Ectodermal cell (in vitro differentiated cells): Measurements from ENCODE around the gene ARHGEF1.

ENCODE experiments used
- H3K27ac ChIP-seq: 2 replicates; pipeline ENCODE4 v1.7.0; 2013; ENCODE audit warnings: mild to moderate bottlenecking, low read depth, low read length; ENCODE audit not compliant: insufficient read depth, poor library complexity, severe bottlenecking
- H3K27me3 ChIP-seq: 2 replicates; pipeline ENCODE4 v1.7.0; 2013; ENCODE audit warnings: mild to moderate bottlenecking, low read length; ENCODE audit not compliant: insufficient read depth, control insufficient read depth, poor library complexity, severe bottlenecking
- H3K36me3 ChIP-seq: one replicate; pipeline ENCODE4 v1.7.0; 2013; ENCODE audit warnings: low read length; ENCODE audit not compliant: control insufficient read depth, insufficient read depth
- H3K4me1 ChIP-seq: one replicate; pipeline ENCODE4 v1.7.0; 2013; ENCODE audit warnings: low read length; ENCODE audit not compliant: control insufficient read depth, insufficient read depth
- H3K4me3 ChIP-seq: 2 replicates; pipeline ENCODE4 v1.7.0; 2013; ENCODE audit warnings: low read depth, low read length, control low read depth; ENCODE audit not compliant: insufficient read depth
- H3K9me3 ChIP-seq: 2 replicates; pipeline ENCODE4 v1.7.0; 2013; ENCODE audit warnings: mild to moderate bottlenecking, low read length, moderate library complexity; ENCODE audit not compliant: control insufficient read depth
- WGBS, 2 experiments: methylation state at CpG; one replicate each; pipeline ENCODE4 v1.1.7; 2013; ENCODE audit warnings: missing lambda C conversion rate in 2 of 2; 5-methylcytosine and 5-hydroxymethylcytosine counted together

ARHGEF1 gene

DNA sequence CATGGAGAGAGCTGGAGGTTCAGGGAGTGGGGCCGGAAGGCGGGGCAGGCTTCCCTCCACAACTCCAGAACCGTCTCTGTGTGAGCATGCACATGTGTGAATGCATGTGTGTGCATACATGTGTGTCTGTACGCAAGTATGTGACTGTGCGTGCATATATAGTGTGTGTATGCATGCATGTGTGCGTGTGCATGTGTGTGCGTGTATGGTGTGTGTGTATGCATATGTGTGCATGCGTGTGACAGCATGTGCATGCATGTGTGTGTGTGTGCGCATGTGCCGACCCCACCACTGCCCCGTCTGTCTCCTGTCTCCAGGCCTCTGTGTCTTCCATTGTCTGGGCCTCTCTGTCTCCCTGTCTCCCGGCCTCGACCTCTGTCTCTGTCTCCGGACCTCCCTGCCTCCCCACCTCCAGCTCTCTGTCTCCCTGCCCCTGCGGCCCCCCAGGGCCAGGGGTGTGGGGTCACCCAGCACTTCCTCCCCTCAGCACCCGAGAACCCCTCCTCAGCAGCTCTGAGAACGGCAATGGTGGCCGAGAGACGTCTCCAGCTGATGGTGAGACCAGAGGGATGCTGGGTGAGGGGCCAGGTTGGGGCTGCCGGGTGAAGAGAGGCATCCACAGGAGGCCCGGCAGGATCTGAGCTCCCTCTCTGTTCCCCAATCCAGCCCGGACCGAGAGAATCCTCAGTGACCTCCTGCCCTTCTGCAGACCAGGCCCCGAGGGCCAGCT, 22.5 kb downstream of the ARHGEF1 start:
- H3K27ac ChIP-seq: no peak overlapping the region
- WGBS, 2 experiments: 92% methylated on average over 24 of the region's 24 CpGs
- no peak overlapping the region for H3K4me3 ChIP-seq
- peaks cover 13% of the 10 kb centered on the region for H3K27me3 ChIP-seq
- no peaks in the 10 kb centered on the region for H3K9me3 ChIP-seq
- H3K4me1 ChIP-seq: no peaks in the 10 kb centered on the region
- H3K36me3 ChIP-seq: peaks cover 12% of the 10 kb centered on the region

DNA sequence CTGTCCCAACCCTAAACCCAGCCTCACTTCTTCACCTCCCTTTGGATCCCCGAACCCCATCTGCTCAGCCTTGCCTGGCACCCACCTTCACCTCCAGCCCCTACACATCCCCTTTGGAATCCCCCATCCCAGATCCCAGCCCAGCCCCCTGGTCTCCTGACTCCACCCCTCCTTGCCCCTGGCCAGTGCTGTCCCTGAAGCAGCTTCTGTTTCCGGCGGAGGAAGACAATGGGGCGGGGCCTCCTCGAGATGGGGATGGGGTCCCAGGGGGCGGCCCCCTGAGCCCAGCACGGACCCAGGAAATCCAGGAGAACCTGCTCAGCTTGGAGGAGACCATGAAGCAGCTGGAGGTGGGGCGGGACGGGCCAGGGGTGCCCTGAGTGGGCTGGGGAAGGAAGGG, 23.3 kb downstream of the ARHGEF1 start:
- Histone ChIP-seq H3K27ac (no peak overlapping the region), H3K9me3 (no peaks in the 10 kb centered on the region), H3K36me3 (peaks cover 12% of the 10 kb centered on the region), H3K4me1 (no peaks in the 10 kb centered on the region), H3K27me3 (peaks cover 21% of the 10 kb centered on the region), H3K4me3 (no peak overlapping the region)
- WGBS, 2 experiments: 79 to 85% methylated on average over 9 of the region's 9 CpGs

DNA sequence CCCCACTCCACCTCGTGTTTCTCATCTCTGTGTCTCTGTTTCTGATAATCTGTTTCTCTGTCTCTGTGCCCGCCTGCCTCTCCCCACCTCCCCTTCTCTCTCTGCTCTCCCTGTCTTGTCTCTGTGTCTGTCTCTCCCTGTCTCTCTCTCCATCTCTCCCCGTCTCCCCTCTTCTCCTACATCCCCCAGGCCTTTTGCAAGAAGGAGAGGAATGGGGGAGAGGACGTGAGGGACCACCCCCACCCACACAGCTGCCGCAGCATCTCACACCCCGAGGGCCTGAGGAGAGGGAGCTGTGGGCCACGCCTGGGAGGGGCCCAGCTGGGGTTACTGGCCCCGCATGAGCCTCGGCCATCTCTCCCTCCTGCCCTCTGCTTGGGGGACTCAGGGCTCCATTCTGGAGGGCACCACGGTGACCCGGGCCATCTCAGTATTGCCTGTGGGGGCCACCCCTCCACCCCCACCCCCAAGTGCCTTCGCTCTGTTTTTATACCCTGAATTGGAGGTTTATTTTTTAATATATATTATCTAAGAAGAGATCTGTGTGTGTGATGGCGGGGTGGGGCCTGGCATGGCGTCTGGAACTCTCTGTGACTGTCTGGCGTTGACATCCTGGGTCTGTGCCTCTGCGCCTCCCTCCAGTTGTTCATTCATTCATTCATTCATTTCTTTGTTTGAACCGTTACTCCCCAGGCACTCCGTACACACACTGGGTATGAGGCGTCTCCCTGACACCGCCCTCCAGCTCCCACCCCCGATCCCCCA, 24.1 kb downstream of the ARHGEF1 start:
- Histone ChIP-seq H3K4me1 (peaks cover 2% of the 10 kb centered on the region), H3K27me3 (peaks cover 29% of the 10 kb centered on the region), H3K36me3 (peaks cover 7% of the 10 kb centered on the region), H3K4me3 (no peak overlapping the region), H3K9me3 (no peaks in the 10 kb centered on the region), H3K27ac (no peak overlapping the region)
- WGBS, 2 experiments: 89 to 91% methylated on average over 20 of the region's 21 CpGs

DNA sequence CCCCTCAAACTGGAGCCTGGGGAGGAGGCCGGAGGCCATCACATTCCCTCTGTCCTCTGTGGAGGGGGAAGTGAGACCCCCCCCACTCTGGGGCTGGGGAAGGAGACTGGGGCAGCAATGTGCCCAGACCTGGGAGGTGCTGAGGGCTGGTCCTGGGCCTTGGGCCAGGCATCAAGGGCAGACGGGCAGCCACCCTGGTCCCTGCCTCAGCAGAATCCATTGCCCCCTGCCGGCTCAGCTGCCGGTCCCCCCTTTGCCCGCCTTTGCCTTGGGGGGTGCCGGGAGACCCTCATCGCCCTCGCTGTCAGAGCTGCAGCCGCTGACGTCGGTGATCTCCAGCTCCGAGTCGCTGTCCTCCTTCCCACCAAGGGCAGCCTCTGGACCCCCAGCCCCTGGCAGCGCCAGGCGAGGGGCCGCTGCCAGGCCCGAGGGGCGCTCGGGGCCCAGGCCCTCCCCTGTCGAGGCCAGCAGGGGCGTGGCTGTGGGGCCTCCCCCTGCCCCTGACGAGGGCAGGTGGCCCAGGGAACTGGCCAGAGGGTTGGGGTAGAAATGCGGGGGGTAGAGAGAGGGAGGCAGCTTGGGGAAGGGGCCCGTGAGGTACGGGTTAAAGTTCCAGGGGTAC, 25.1 kb downstream of the ARHGEF1 start:
- Histone ChIP-seq H3K4me3 (no peak overlapping the region), H3K4me1 (peaks cover 3% of the 10 kb centered on the region), H3K27me3 (peaks cover 39% of the 10 kb centered on the region), H3K36me3 (peaks cover under 1% of the 10 kb centered on the region), H3K27ac (no peak overlapping the region), H3K9me3 (no peaks in the 10 kb centered on the region)
- 88 to 92% methylated on average over 25 of the region's 25 CpGs for WGBS, 2 experiments

DNA sequence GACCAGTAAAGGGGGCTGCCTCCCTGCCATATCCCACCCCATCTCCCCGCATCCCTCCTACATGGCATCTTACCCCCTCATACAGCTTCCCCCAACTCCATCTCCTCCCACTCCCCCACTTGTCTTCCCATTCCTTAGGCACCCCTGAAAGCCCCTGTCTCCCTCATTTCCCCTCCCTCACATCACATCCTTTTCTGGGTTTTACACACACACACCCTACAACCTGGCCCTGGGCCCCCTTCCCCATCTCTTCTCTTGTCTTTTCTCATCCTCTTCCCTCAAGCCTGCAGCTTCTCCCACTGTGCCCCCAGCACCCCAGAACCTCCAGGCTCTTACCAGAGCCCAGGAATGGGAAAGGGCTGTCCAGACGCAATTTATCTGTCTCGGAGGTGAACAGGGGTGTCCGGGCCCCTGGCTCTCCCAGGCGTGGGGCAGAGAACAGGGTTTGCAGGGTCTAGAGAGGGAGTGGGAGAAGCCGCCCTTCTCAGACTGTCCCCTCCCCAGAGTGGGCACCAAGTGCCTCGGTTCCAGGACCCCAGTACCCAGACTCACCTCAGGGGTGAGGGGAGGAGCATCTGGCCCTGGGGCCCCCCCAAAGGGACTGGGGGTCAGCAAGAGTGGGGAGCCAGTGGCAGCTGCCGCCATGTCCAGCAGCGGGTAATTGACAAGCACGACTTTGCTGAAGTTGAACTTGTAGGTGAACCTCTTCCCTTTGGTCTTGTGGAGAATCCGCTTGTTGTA, 25.9 kb downstream of the ARHGEF1 start:
- peaks cover 8% of the 10 kb centered on the region for H3K4me1 ChIP-seq
- 88 to 91% methylated on average over 11 of the region's 11 CpGs for WGBS, 2 experiments
- H3K27me3 ChIP-seq: peaks cover 47% of the 10 kb centered on the region

DNA sequence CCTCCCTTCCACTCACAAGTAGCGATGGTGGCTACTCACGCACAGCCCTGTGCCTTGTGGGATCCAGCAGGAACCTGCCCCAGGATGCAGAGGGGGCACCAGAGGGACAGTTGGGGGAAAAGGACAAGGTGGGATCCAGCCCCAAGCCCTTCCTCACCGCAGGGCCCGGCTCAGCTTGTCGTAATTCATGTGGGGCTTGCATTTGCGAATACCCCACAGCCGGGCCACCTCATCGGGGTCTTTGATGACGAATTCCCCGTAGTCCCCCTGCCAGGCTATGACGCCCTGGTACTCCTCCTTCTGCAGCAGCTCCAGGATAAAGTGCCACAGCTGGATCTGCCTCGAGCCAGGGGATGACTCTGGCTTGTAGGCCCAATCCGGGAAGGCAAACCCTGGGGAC, 26.7 kb downstream of the ARHGEF1 start:
- peaks cover 8% of the 10 kb centered on the region for H3K4me1 ChIP-seq
- 71 to 72% methylated on average over 13 of the region's 13 CpGs for WGBS, 2 experiments
- no peak overlapping the region for H3K4me3 ChIP-seq
- no peaks in the 10 kb centered on the region for H3K36me3 ChIP-seq
- no peaks in the 10 kb centered on the region for H3K9me3 ChIP-seq
- no peak overlapping the region for H3K27ac ChIP-seq
- H3K27me3 ChIP-seq: peaks cover 55% of the 10 kb centered on the region

More for the DNA sequence above, 25.9 kb downstream of the ARHGEF1 start:
- no peak overlapping the region for H3K4me3 ChIP-seq
- H3K27ac ChIP-seq: no peak overlapping the region
- no peaks in the 10 kb centered on the region for H3K9me3 ChIP-seq
- H3K36me3 ChIP-seq: no peaks in the 10 kb centered on the region

DNA sequence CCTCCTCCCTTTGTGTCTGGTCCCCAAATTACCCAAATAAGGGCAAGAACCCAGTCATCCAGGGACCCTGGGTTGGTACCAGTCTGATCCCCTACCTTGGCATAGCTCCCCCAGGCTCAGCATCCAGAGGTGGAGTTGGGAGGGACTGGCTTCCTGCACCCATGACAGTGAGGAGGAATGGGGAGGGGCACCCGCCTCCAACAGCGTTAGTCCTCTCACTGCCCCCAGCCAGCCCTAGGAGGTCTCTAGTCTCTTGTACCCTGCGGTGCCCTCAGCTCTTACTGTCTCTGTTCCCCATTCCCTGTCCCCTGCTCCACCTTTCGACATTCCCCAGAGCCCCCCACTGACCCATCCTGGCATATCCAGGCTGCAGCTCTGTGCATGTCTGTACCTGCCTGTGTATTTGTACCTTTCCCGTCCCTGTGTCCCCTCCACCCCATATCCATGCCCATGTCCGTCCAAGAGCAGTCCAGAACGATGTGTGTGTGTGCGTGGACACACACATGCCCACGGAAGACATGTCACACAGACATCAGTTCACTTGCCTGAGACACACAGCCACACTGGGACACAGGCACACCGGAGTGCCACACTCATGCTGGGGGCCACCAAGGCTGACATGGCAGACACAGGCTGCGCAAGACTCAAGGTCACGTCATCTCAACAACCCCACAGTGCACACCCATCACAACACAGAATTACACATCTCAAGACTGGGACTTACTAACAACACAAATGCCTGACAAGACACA, 27.4 kb downstream of the ARHGEF1 start:
- WGBS, 2 experiments: 79 to 80% methylated on average over 12 of the region's 12 CpGs
- H3K27me3 ChIP-seq: peaks cover 62% of the 10 kb centered on the region

DNA sequence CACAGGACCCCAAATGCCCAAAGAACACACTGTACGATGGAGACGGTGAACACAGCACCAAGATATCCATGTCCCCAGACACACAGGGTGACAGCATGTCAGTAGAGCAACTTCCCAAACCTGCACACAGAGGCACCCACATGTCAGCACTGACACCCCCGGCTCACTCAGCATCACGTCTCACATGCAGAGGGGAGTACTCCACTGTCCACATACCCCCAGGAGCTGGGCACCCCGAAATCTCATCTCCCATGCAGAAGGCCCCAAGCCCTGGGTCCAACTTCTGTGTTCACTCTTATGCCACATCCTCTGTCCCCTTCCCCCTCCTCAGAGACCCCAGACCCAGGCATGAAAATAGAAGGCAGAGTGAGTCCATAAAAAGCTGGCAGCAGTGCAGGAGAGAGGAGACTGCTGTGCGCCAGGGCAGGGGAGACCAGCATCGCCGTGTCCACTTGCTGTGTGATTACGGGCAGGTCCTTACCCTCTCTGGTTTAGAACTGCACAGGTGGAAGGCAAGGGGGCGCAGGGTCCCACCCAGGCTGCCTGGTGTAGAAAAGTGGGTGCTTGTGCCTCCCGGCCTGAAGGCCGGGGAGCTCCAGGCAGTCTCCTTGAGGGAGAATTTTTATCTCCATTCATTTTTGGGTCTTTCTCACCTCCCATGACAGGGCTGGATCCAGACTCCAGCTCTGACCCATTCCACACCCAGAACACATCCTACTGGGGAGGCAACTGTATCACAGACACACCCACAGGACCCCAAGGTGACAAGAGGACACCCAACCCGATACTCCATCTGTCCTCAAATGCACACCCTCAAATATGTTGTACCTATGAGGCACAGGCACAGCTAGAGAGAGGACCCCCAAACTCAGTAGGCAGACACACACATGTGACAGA, 28.3 kb downstream of the ARHGEF1 start:
- H3K27ac ChIP-seq: no peak overlapping the region
- WGBS, 2 experiments: 85 to 87% methylated on average over 13 of the region's 13 CpGs
- H3K4me3 ChIP-seq: no peak overlapping the region
- H3K4me1 ChIP-seq: peaks cover 8% of the 10 kb centered on the region
- H3K27me3 ChIP-seq: peaks cover 71% of the 10 kb centered on the region
- no peaks in the 10 kb centered on the region for H3K9me3 ChIP-seq
- H3K36me3 ChIP-seq: no peaks in the 10 kb centered on the region

More for the DNA sequence above, 27.4 kb downstream of the ARHGEF1 start:
- Histone ChIP-seq H3K36me3 (no peaks in the 10 kb centered on the region), H3K27ac (no peak overlapping the region), H3K4me3 (no peak overlapping the region), H3K9me3 (no peaks in the 10 kb centered on the region), H3K4me1 (peaks cover 8% of the 10 kb centered on the region)
